ENCODE measurements around the gene EPHA3. TPM values are rescaled to one million over a fixed set of nuclear protein-coding genes. Genes with fewer than 3 reads are reported as not detected.
A peak's percentile ranks its signal among the peaks of the same experiment; 100 is the strongest.

The EPHA3 gene
- total RNA-seq, 1 experiment from 2014 or later: not detected

DNA sequence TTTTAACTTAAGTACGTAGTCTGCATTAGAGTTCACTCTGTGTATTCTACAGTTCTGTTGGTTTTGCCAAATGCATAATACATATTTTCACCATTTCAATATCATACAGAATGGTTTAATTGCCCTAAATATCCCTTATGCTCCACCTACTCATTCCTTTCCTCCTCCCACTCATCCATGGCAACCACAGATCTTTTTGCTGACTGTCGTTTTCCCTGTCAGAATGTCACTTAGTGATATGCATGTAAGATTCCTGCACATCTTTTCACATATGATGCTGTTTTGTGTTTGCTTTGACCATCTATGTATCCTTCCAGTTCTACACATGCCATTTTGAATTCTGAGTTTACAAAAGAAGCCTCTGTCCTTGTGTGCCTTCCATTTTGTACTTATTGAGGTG is 36.7 kb downstream of the EPHA3 start:
- no peak for DNase-seq (ENCODE audit: low read depth)

DNA sequence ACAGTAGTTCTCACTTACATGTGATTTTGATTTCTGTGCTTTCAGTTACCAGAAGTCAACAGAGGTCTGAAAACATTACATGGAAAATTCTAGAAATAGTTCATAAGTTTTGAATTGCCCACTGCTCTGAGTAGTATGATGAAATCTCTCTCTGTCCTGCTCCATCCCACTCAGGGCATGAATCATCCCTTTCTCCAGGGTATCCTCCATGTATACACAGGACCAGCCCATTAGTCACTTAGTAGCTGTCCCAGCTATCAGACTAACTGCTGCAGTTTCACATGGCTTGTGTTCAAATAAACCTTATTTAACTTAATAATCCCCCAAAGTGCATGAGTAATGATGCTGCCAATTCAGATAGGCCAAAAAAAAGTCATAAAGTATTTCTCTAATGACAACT is 38.6 kb downstream of the EPHA3 start:
- DNase-seq (ENCODE audit: low read depth): peak; percentile 82

DNA sequence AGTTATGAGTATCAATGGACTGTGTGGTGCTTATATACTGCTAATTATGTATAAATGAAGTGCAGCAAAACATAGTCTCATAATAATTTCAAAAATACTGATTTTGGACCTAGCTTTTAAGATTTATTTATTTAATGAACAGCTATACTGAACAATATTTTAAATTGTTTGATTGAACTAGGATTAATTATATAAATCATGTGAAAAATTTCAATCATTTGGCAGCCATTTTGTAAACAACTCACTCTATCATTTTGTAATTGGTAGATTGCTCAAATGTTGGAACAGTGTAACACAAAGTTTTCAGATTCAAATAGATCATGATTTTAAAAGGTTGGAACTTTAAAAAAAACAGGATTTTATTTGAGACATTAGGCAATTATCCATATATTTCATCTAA is 47.0 kb downstream of the EPHA3 start:
- DNase-seq (ENCODE audit: low read depth): no peak

DNA sequence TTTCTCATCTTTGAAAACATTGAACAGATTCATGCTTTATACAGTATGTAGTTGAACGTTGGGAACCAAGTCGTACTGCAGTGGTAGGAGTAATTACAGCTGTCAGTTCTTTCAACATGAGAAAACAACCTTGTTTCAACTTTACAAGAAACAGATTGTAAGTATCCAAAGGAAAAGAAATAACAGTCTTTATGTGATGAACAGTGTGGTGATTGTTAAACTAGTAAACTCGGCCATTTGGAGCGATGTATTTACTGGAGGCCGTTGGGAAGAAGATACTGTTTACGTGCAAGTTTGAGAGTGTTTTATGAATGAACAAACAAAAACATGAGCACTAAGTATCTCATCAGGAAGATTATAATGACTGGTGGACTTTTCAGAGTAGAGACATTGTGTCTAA is 48.4 kb downstream of the EPHA3 start:
- DNase-seq (ENCODE audit: low read depth): no peak

DNA sequence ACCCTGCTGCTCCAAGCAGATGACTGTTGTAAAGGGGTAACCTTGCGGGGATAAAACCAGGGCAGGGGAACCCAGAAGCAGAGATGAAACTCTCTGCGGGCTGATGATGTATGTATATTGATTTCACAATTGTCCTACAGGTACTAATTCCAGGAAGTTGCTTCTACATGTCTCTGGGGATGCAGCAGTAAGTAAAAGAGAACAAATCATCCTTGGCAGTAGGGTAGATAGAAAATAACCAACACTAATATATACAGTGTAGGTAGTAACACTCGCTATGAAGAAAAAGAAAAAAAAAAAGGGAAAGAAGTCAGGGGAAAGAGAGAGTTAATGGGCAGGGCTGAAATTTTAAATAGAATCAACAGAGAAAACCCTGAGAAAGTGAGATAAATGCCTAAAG is 50.2 kb downstream of the EPHA3 start:
- no peak for DNase-seq (ENCODE audit: low read depth)

DNA sequence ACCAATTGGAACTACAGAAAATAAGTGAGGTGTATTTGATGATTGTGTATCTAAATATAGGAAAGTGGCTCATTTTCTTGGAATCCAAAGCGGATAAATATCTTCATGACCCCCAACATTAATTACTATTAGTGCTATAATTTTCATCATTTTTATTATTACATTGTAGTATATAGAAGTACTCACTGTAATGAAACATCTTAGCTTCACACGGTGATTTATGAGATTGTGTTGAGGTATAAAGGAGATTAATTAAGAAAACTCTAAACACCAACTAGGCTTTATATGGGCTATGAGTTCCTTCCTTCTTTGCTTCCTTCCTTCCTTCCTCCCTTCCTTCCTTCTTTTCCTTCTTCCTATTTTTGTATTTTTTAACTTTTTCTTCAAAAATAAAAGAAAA is 52.2 kb downstream of the EPHA3 start:
- DNase-seq (ENCODE audit: low read depth): no peak

DNA sequence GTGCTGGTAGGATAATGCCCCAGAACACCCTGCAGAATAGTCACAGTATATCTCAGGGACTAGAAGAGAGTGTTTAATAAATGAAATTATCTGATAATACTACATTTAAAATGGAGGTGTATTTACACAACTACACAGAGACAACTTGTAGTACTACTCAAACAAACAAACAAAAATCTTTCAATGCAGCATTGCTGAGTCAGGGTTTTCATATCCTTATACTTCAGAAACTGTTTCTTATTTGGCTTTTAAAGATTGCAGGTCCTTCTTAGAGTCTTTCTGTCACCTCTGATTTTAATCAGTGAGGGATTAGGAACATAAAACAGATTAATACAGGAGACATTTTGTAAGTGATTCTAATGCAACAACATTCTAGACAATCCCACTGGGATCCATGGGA is 57.4 kb downstream of the EPHA3 start:
- no peak for DNase-seq (ENCODE audit: low read depth)

DNA sequence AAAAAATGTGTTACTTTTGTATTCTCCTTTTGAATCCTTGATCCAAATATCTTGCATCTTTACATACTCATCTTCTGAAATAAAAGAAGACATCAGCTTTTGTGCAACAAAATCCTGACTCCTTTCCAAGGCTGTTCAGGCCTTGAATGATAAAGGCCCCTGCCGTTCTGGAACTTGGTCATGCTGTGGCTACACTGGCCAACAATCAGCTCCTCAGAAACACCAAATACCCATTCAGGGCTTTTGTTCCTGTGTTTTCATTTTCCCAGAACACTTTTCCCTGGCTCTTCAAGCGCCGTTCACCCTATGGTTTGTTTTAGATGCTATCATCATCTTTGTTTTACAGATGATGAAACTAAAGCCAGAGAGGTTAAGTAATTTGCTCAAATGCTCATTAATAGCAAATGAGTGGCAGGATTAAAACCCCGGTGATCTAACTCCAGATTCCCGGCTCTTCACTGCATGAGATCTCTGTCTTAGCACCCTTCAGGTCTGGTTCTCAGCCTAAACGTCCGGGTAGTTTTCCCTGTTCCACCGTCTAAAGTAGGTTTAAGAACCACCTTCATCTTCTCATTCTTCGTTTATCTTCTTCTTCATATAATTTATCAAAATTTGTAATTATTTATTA is 58.3 kb downstream of the EPHA3 start:
- DNase-seq (ENCODE audit: low read depth): no peak

DNA sequence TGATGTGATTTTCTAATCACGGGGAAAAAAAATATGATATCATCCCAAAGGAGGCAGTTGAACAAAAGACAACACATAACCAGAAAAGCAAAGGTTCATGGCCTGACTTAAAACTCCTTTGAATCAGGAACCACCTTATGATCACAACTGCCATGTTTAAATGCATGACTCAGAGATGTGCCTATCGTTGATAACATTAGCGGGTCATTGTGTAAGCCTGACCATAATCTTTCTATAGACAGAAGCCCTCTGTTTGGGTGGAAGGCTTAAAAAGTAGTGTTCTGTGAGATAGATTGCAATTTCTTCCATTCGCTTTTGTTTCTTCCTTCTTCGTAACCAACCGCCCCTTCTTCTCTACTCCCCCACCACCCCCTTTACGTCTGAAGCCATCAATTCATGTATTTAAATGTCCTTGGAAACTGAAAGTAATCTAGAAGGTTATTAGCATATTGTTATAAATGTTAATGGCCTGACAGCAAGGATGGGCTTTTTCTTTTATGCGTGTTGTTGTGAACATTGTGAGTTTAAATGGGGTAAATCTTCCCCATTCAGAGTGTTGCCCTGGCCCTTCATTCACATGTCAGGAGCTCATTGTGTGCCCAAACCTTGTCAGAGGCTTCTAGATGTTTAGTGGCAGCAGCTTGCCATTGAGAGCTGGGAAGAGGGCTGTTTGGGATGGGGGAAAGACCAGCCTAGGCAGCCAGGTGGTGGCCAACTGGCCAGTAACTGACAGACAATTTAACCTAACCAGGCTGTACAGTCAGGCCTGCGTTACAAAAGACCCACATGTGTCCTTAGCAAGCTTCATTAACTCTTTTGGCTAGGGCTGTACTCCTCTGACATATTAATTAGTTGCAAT is 64.5 kb downstream of the EPHA3 start:
- peak; percentile 7 for DNase-seq (ENCODE audit: low read depth)

DNA sequence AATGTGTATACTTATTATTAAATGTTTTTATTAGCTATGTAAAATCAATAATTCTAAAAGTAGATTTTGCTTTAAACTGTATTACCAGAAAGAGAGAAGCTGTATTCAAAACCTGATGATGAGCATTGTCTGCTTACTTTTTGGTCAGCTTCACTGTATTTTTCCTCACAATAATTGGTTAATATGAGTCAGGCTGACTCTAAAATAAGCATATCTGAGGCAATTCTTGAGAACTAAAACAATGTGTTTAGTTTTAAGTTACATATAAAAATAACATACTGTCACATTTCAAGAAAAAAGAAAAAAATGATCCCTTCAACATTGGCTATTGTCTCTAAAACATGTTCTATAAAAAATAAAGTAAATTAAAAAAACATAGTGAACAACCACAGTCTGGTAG is 66.1 kb downstream of the EPHA3 start:
- DNase-seq (ENCODE audit: low read depth): no peak

DNA sequence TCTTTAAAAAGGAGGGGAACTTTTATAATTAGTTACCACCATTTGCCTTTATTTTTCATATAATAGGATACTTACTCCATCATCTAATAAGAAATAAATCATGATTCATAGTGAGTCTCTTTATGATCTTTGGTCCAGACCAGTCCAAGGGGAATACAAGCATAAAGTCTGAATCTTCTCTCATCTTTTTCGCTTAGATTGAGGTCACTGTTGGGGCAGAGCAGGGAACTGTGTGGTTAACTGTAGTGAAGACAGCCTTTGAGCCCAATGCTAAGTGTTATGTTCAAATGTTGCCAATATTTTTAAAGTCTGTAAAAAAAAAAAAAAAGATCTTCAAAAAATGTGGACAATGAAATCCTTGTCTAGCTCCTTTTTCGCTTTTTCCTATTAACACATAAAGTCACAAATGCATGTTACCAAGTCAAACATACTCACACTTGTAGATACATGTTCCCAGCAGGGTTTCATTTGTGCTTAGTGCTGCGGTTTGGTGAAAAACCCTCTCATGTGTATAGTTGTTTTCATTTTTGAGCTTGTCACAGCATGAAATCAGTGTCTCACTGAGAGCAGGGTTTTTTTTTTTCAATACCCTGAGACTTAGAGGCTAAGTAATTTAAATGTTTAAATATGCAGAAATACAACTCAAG is 72.1 kb downstream of the EPHA3 start:
- DNase-seq (ENCODE audit: low read depth): peak; percentile 6

DNA sequence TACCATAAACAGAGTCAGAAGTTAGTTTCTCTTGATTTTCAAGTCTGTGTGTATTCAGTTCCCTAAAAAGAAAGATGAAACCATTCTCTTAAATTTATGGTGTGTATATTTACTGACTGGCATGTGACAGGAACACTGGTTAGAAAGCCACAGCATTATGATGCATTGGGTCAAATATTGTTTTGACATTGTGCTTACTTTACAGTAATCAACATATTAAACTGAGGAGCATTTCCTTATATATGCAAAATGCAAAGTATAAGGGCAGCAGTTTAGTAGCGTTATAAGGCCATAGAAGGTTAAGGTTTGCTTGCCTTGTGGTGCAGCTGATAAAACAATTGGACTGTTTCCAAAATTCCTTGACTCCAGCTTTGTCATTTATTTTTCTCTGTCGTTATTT is 72.9 kb downstream of the EPHA3 start:
- no peak for DNase-seq (ENCODE audit: low read depth)

DNA sequence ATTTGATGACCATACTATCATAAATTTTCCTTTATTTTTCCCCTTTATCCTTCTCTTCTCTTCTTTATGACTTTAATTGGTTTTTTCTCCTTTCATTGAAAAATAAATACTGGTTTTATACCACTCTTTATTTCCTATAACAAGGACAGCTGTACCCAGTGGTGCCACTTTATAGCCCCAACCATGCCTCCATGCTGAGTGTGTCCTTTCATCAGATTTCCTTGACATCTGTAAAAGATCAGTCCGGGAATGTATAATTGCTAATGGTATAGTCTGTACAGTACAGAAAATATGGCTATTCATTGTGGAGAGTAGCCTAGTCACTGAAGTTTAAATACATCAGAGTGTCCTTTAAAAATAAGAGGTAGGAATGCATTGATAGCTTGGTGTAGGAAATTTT is 74.6 kb downstream of the EPHA3 start:
- no peak for DNase-seq (ENCODE audit: low read depth)

DNA sequence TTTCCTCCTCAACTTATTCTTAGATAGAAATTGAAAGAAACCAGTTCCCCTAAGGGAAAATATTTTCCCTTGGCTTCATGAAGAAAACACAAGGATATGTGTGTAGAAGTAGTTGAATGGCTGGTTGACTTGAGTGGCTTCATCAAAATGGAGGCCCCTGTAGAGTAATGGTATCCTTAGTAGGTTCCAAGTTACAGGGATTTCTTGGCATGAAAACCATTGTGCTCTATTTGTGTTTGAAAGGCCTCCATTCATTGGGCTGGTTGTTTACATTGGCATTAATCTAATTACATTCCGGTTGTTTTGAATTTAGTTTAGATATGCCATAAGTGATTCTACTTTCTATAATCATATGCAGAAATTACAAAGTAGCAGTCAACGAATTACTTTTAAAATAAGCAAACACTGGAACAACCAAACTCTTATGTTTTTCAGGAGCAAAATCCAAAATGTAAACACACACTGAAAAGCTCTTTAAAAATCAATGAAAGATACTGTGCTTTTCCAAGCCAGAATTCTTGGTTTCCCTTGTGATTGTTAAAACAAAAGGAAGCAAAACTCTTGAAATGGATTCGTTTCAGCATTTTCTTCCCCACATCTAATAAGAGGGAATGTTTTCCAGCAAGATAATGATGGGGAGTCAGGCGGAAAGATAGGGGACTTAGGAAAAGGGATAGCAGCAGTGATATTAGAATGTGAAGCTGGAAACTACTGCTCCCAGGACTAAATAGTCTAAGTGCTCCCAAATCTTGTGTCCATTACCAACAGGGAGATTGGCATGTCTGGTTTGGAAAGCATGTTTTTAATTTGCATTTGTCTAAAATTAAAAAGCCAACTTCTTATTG is 77.0 kb downstream of the EPHA3 start:
- DNase-seq (ENCODE audit: low read depth): no peak

DNA sequence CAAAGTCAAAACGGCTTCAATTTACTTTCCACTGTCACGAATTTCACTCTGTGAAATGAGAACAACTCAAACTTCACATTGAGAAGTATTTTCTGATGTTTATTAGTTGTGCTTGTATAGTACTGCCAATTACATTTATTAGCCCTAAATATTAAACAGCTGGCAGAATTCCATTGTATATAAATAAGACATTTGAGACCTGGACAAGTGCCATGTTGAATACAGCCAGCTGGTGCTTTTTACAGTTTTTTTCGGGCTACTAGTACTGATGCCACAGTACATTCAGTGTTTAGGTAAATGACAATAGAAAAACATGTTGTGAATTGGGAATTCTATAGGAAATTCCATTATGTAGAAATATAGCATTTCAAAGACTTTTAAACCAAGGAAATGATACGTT is 79.0 kb downstream of the EPHA3 start:
- no peak for DNase-seq (ENCODE audit: low read depth)

DNA sequence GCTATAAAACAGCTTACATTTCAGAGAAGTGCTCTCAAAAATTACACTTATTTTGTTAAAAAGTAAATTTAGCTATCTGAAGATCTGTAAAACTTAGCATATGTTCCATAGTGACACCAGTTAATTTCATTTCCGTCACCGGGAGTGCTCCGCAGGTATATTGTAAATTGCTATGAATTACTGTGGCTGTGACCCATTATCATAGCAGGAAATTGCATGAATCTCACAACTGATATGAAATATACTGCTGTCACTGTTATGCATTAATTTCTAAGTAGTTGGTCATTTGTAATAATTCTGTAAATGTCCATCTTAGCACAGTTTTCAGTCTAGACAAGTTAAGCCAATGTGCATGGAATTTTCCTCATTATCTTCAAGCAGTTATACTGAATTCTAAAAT is 91.2 kb downstream of the EPHA3 start:
- DNase-seq (ENCODE audit: low read depth): no peak

DNA sequence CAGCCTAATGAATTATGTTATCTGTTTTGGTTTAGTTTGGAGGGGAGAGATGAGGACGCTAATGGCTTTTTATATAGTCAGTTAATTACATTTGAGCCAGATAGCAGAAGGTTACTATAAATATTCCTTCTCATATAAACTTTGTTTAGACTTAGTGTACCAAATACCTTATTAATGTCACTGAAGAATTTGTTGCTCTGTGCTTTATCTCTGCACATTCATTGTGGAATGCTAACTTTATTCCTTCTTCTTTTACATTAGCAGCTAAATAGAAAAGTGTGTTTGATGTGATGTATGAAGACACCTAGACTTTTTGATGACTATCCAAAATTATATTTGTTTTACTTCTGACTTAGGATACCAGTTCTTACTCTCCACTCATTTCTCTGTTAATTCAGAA is 105.2 kb downstream of the EPHA3 start:
- DNase-seq (ENCODE audit: low read depth): no peak

DNA sequence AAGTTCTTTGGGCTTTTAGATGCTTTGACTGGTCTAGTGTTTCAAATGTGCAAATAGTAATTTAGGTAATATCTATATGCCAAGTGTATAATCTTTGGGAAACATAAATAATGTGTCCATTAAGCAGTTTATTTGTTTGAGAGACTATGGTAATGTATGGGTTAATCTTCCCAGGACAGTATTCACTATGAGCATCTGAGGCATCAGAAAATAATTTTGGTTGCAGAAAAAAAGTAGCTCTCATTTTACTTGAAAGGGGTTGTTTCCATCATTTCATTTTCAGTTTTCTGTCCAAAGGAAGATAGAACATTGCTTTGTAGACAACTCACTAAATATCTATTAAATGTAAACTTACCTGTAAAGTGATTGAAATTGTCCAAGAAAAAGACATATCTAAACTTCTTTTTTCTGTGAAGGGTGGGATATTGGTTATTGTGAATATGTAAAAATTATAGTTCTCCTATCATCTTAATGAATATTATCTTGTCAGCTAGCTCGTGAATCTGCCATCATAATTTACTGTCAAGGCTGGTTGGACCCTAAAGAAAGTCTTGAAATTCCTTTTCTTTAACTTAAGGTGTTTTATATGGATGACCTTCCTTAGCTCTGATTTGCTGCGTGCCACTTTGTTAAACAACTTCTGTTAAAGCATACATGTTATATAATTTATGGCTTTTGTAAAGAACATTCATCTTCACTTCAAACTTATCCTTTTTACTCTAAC is 108.8 kb downstream of the EPHA3 start:
- DNase-seq (ENCODE audit: low read depth): peak; percentile 7

DNA sequence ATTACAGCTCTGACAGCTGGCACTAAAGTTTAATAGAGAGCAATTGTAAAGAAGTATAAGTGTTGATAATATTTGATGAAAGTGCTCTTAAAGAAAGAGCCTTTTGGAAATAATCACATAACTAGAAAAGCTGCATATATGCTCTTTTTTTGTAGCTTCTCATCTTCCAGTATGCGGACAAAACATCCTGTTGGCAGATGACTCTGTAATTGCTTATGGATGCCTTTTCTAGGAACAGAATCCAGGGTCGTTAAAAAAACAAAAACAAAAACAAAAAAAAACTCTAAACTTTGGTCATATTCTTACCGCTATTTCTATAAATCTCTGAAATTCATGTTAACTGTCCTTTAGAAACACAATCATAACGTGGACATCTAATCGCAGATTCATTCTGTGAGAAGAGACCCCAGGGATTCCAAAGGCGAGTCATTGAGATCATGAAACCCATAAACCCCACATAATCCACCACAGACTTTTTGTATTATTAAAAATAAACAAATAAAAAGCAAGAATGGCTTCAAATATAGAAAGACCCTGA is 109.8 kb downstream of the EPHA3 start:
- DNase-seq (ENCODE audit: low read depth): no peak

DNA sequence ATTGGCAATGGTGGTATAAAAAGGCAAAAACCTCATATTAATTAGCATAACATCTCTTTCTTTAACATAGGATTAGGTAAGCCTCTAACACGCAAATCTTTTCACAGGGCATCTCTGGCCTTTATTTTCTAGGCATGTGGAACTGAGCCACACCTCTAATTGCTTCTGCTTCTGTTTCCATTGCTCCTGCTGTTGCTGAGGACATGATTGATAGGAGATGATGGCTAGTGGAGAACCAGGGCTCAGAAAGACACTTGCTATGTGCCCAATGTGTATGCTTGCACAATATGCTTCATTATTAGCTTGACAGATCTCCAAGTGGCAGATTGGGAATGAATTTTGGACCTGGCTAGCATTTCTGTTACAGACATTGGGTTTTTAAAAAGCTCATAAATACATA is 114.5 kb downstream of the EPHA3 start:
- no peak for DNase-seq (ENCODE audit: low read depth)

DNA sequence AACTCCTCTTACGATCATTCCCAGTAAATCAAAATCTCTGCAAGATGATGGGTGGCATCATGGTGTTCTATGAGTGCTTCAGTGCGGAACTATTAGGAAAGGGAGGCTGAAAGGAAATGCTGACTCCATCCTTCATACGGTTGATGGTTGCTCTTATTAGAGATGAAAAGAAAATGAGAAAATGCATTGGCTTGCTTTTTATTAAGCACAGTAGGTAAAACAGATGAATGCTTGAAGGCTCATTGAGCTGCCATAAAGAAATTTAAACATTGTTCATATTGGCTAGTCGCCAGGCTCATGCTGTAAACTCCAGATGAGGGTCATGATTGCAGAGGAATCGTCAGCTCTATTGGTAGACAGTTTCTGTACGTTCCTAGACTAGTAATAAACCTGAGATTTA is 115.8 kb downstream of the EPHA3 start:
- no peak for DNase-seq (ENCODE audit: low read depth)
